ENCODE data around the gene MAN2A1. TPM values are rescaled to one million over a fixed set of nuclear protein-coding genes. Genes with fewer than 3 reads are reported as not detected.
"Not testable (repeated sequence)": the region's sequence is repeated elsewhere in the genome, so short reads cannot be mapped to it uniquely, and the experiment has no call there.

MAN2A1 gene
- total RNA-seq, 1 donor = 19.1 TPM

DNA sequence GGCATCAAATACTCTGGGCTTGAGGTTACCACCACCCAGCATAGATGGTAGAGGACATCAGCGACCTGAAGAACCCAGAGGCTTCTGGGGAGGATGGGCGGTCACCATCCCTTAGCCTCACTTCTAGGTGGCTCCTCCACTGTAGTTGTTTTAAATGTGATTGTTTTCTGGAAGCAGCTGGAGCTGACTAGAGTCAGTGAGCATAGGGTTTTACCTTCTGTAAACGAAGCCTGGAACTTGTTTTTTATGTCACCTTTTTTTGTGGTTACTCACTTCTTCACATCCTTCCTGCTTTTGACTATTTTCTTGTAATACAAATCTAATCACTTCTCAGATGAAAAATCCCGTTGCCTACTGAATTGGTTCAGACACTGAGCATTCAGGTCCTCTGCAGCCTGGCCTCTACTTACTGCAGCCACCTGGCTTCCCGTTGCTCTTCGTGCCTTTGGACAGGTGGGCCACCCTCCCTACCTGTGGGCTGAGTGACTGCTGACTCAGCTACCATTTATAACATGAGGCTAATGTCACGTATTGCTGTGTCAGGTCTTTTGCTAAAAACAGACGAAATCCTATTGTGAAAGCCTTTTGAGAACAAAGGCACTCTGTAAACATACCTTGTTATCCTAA lies 167.8 kb downstream of the MAN2A1 start:
- DNase-seq (ENCODE audit: low read depth in 2 of 3, low spot score in 2 of 3) = peak in 1 of 3 donors; percentile 10

DNA sequence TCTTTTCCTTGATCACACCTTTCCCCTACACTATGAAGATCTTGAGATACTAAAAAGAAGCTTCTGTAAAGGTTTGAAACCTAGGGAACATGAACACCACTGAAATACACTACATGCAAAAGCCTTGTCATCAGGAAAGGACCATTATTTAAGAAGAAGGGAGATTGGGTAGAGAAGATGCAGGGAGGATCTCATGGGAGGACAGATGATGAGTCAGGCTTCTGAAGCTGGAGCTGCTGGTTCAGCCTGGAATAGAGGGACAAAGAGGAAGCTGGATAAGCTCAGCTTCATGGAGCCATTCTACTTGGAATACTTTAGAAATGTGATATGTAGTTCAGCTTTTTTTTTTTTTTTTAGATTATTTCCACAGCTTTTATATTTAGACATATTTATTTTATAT lies 169.8 kb downstream of the MAN2A1 start:
- no peak for DNase-seq (ENCODE audit: low read depth in 2 of 3, low spot score in 2 of 3)

DNA sequence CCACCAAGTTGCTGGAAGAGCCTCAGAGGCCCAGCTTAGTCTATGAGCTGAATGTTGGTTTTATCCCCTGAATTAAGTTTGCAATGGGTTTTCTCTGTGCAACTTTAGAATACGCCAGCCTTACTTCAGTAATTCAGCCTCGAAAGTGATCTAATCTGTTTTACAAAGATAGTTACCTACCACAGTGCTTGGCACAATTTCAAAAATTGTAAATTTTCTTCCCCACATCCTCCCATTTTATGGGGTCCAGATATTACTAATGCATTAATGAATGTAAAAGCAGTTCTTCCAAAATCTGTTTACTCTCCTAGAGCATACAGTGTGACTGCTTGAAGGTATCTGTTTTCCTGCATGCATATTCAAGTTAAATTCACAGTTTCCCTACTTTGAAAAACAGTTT lies 172.6 kb downstream of the MAN2A1 start:
- no peak for DNase-seq (ENCODE audit: low read depth in 2 of 3, low spot score in 2 of 3)

DNA sequence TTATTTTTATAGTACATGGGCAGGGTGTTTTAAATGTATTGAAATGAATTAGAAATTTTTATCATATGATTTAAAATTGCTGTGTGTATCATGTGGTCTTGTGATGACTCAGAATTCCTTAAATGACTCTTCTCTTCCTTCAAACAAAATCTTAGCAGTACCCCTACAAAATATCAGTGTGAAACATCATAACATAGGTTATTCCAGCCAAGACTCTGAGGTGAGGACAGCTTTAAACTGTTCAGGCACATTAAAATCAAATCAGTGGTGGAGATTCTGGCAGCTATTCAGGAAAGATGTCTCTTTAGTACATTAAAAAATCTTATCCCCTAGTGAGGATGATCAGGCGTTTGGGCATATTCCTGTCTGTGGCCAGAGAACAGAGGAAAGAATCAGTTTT lies 174.0 kb downstream of the MAN2A1 start:
- DNase-seq (ENCODE audit: low read depth in 2 of 3, low spot score in 2 of 3) = no peak

DNA sequence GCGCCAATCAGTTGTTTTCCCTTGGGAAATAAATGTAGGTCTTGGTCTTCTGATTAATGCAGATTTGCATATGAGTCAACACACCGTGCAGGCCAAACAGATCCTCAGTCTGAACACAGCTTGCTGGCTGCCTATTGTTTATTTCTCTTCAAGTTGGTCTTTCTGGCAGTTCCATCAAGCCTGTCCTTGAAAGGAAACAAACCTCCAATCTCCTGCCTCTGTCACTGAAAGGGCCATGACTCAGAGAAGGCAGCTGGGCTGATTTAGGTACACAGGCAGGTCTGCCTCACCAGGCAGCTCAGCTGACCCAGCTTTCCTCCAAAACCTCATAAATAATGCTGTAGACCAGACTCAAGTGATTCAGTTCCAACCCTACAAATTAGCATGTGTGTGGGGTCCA lies 175.9 kb downstream of the MAN2A1 start:
- peak in 1 of 3 donors; percentile 17 for DNase-seq (ENCODE audit: low read depth in 2 of 3, low spot score in 2 of 3)

DNA sequence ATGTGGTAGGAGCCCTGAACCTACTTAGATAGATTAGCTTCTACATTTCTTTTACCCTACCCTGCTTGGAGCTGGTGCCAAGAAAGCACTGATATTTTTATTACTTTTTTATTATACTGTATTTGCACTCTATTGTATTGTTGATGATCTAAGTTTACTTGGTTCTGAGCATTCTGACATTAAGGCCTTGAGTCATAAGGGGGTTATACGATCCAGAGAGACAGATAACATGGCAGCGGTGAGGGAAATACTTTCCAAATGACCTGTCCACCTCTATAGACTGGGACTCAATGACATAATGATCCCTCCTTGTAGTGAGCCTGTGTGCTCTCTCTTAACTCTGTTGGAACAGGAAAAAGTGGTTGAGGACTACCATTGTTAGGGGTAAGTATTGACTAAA lies 176.3 kb downstream of the MAN2A1 start:
- no peak for DNase-seq (ENCODE audit: low read depth in 2 of 3, low spot score in 2 of 3)

DNA sequence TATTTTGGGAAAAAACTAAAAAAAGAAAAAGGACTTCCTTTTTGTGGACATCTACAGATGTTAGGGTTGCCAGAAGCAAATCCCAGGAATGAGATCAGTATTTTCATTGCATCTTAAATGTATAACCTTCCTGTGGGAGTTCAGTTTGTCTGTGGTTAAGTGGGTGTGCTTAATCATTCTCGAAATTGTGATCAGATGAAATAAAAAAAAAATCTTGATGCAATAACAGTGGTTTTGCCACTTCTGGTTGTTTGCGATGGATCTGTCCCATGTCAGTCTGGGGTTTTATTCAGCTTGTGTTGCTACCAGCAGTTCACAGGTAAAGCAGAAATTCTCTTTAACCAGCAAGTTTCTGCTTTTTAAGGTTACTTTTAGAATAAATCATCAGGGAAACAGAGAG lies 179.0 kb downstream of the MAN2A1 start:
- DNase-seq (ENCODE audit: low read depth in 2 of 3, low spot score in 2 of 3) = no peak

DNA sequence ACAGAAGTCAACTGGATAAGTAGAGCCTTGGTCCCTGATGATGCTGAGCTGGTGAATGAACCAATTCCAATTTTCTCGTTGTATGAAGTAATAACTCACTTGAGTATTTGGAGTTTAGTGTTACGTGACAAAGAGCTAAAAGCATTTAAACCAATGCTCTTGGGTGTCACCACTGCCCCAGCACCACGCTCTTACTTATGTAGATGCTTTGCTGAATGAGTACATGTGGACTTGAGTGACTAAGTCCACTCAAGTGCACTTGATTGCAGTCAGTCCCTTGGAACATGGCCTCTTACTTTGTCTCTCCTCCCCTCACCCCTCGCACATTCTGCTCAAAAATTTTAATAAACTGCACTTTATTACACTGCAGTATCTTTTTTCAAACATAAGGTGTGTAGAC lies 184.0 kb downstream of the MAN2A1 start:
- no peak for DNase-seq (ENCODE audit: low read depth in 2 of 3, low spot score in 2 of 3)

DNA sequence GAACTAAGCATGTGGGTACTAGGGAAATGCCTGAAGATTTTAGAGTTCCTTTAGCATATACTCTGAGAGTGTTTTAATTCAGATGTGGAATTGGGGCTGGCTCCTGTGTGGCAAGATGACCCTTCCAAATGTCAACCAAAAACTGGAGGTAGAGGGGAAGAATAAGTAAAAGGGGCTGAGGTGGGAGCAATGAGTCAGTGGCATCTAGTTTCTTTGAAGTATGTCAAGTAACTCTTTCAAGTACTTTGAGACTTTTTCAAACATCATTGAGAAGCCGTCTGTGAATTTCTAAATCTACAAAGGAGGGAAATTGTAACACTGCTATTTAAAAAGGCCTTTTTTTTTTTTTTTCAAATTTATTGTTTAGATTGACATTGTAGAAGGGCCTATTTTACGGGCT lies 184.4 kb downstream of the MAN2A1 start:
- no peak for DNase-seq (ENCODE audit: low read depth in 2 of 3, low spot score in 2 of 3)

DNA sequence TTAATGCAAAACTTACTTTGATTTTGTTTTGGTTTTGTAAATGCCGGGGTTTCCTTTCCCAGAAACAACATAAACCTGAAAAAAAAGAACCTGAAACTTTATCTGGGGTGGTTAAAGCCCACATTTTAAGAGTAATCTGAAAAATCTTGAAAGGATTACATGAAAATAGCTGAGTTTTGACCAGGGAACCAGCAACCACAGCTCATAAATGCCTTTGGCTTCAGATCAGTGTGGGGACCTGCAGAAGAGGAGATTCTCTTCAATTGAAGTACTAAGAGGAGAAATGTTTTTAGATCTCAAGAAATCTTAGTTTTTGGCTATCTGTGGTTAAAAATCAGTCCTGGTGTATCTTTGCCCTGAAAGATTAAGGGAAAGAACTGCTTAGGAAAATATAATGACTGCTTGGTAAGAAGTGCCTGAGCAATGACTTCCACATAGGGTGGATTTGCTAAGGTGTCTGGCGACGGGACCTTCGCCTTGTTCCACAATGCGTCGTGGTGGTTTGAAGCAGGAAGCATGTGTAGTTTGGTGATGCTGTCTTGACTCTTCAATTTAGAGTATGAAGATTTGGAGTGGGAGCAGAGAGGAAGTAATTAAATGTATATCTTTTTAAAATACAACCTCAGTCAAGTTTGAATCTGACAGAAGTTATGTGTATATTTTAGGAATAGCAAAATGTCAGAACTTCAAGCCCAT lies 186.5 kb downstream of the MAN2A1 start:
- peak in 2 of 3 donors; percentile 5 to 36 for DNase-seq (ENCODE audit: low read depth in 2 of 3, low spot score in 2 of 3)

DNA sequence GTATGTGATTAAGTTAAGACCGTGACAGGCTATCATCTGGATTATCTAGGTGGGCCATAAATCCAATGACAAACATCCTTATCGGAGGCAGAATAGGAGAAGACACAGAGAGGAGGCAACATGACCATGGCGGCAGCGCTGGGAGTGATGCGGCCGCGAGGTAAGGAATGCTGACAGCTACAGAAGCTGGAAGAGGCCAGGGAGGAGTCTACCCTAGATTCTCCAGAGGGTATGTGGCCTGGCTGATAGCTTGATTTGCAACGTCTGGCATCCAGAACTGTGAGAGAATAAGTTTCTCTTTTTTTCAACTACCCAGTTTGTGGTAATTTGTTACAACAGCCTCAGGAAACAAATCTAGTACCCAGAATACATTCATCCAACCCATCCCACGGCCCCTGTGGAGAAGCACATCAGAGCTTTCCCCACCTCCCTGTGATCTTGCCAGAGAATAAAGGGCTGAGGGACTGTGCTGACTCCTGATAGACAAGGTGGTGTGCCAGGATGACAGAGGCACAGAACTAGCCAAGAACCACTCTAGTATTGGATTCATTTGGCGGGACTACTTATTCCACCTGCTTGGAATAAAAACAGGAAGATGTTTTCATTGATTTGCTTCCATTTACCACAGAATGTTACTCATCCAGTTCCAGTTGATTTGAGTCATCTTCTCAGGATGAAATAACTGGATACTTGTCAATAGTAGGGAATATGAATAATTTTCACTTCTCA lies 187.4 kb downstream of the MAN2A1 start:
- DNase-seq (ENCODE audit: low read depth in 2 of 3, low spot score in 2 of 3) = no peak

DNA sequence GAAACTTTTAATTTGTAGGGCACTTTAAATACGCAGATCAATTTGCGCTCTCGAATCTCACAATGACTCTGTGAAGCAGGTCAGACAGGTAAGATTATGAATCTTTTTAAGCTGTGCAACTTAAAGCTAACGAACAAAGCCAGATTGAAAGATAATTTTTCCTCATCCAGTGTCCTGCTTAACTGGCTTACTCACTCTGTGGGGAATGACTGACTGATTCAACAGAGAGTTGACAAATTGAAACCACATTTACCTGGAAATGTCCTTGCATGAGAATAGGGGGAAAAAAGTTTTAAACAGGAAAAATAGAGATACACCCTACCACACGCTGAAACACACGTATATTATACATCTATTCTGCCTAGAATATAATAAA lies 187.9 kb downstream of the MAN2A1 start:
- no peak for DNase-seq (ENCODE audit: low read depth in 2 of 3, low spot score in 2 of 3)

DNA sequence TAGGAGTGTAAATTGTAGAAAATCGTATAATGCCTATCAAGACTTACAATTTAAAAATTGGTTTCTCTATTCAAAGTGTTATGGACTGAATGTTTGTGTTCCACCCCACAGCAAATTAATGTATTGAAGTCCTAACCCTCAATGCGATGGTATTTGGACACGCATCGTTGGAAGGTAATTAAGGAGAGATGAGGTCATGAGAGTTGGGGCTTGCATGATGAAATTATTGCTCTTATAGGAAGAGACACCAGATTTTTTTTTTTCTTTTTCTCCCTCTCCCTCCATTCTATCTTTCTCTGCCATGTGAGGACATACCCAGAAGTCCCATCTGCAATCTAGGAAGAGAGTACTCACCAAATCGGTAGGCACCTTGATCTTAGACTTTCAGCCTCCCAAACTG lies 189.2 kb downstream of the MAN2A1 start:
- no peak for DNase-seq (ENCODE audit: low read depth in 2 of 3, low spot score in 2 of 3)

DNA sequence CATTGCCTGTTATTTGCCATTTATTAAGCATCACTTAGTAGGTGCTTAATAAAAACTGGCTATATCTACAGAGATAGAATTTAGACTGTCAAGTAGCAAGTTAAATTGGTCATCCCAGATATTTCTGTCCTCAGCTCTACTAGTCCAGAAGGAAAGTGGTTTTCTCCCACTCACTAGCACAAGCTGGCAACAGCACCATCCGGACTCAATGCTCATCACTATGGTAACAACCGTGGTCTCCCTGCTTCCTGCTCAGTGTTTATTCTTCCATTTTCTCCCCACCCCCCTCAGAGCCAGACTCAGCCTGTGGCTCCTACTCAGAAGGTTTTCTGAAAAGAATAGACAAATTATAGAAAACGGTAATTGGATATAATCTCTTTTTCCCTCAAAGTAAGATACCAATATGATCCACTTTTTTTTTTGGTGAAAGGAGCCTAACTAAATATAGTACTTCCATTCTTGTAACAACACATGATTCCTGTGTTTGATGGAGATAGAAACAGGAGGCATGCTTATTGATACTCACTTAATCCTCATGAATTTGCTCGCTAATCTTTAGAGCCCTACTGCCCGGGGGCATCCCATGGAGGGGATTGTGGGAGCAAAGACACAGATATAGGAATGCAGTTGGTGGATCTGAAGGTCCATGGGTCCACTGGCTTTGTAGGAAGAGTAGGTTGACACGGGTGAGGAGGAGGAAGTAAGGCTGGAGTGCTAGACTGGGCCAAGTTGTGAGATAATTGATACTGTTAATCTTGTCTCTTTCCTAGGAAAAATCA lies 191.4 kb downstream of the MAN2A1 start:
- DNase-seq (ENCODE audit: low read depth in 2 of 3, low spot score in 2 of 3) = no peak

DNA sequence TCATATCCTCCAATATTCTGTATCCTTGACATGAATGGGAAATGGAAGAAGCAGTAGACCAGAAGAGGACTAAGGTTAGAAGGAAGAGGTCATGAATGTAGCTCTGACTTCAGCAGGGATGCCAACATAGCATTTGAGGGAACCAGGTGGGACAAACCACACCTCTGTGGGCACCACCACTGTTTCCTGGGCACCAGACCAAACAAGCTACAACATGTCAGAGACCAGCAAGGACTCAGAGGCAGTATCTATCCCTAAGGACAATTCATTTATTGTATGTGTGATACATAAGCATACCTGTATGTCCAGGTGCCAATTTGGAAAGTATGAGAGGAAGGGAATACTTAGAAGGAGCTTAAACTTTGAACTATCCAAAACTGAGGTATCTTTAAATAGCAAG lies 192.8 kb downstream of the MAN2A1 start:
- no peak for DNase-seq (ENCODE audit: low read depth in 2 of 3, low spot score in 2 of 3)

DNA sequence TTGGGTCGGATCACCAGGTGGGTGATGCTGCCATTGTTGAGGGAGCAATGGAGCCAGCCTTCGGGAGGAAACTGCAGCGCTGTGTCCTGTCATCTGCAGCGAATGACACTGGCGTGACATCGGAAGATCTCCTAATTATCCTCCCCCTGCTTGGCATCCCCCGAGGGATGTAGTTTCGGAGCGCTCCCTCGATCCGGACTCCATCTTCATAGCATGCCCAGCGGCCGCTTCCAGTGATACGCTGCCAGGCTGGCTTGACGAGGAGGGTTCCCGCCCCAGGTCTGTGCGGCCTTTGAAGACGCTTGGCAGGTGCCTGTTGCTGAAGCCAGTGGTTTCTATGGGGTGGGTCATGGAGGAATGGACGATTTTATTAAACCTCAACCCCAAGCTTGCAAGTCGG lies 194.9 kb downstream of the MAN2A1 start:
- no peak for DNase-seq (ENCODE audit: low read depth in 2 of 3, low spot score in 2 of 3)

DNA sequence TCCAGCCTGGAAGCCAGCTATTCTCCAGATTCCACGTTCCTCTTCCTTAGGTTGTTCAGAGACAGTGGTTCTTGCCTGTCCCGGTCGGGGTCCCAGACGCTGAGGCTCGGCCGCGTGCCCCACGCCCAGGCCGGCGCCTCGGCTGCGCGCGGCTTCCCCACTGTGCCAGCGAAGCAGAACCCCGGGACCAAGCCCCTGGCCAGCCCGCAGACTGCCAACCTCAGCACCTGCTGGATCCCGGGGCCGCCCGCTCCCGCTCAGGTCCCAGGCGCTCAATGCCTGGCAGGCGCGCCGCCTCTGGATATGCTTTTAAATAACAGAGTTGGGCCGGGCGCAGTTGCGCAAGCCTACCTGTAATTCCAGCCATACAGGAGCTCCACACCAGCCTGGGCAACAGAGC lies 195.5 kb downstream of the MAN2A1 start:
- no peak for DNase-seq (ENCODE audit: low read depth in 2 of 3, low spot score in 2 of 3)

DNA sequence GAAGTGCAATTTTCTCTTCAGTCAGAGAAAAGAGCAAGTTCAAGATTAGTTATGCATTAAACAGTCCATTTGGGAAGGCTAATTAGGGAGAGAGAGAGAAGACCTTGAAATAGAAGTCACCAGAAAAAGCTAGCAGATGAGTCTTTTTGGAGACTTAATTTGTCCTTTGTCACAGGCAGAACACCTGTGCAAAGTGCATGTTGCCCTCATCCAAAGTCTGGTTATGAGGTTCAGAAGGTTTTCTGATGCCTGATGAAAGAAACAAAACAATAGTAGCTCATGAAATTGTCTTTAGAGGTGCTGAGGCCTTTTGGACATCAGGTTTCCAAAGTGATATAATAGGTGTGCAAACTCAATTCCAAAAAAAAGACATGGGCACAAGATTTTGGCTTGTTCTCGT lies 199.3 kb downstream of the MAN2A1 start:
- DNase-seq (ENCODE audit: low read depth in 2 of 3, low spot score in 2 of 3) = no peak

DNA sequence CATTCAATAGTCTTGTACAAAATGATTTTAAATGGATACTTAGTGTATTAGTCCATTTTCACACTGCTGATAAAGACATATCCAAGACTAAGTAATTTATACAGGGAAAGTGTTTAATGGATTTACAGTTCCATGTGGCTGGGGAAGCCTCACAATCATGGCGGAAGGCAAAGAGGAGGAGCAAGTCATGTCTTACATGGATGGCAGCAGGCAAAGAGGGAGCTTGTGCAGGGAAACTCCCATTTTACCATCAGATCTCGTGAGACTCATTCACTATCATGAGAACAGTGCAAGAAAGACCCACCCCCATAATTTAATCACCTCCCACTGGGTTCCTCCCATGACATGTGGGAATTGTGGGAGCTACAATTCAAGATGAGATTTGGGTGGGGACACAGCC lies 203.5 kb downstream of the MAN2A1 start:
- not testable (repeated sequence) for DNase-seq (ENCODE audit: low read depth in 2 of 3, low spot score in 2 of 3)

DNA sequence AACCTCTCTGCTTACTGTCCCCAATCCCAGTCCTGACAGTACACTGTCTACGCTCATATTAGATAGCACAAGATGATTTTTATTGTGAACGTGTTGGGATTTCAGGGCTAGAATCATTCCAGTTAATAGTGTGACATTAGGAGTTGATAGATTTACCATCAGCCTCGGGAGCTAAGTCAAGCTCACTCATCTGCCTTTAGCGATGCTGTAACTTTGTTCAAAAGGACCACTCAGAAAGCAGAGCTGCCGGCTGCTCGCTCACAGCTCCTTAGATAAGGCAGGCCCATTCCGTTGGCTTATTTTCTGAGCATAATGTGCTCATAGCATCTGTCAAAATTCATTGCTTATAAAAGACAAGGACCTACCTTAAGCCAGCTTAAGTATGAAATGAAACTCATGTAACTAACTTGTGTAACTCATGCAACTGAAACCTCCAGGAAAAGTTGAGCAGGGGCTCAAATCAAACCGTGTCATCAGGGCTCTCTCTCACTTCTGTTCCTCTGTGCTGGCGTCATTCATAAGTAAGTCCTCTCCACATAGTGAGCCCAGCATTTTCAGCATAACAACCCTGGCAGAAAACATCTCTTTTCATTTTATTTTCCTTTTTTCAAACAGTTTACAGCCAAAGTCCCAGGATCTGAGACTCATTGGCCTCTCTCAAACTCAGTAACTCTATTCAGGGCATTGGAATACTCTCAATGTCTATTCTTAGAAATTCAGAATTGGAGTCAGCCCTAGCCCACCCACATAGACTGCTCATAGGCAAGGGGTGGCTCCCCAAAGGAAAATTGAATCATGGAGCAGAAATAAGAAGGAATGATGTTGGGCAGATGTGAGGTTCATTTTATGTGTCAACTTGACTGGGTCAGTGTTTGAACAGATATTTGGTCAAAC lies 208.8 kb downstream of the MAN2A1 start:
- DNase-seq (ENCODE audit: low read depth in 2 of 3, low spot score in 2 of 3) = no peak

Measured in hematopoietic multipotent progenitor cell (in vitro differentiated cells).